Measurements from ENCODE around the gene RRAGB.
A peak's percentile ranks its signal among the peaks of the same experiment; 100 is the strongest.
"Not testable (repeated sequence)": the region's sequence is repeated elsewhere in the genome, so short reads cannot be mapped to it uniquely, and the experiment has no call there.

The RRAGB gene

DNA sequence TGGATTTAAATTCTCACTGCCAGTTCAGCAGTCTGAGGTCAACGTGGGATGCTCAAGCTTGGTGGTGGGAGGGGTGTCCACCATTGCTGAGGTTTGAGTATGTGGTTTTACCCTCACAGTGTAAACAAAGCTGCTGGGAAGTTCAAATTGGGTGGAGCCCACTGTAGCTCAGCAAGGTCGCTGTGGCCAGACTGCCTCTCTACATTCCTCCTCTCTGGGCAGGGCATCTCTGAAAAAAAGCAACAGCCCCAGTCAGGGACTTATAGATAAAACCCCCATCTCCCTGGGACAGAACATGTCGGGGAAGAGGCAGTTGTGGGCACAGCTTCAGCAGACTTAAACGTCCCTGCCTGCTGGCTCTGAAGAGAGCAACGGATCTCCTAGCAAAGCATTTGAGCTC, 14.9 kb upstream of the RRAGB start:
- no peak for DNase-seq
- TF ChIP-seq CTCF (IDR thresholded peaks at IDR 0.05), result no peak
- intact Hi-C loops (cut with DNase I; ENCODE audit: low total_unique reads), result no loop called here
- H3K36me3 ChIP-seq, result no peaks in the 10 kb centered on the region
- H3K27me3 ChIP-seq, result no peaks in the 10 kb centered on the region
- H3K4me1 ChIP-seq, result no peaks in the 10 kb centered on the region
- H3K27ac ChIP-seq, result no peak overlapping the region
- peaks cover 0 to 8% (median 0%) of the 10 kb centered on the region in 3 donors for H3K9me3 ChIP-seq
- H3K4me3 ChIP-seq, result no peak overlapping the region

GRCh38 chrX:55703436-55703835, 14.1 kb upstream of the RRAGB start:
- intact Hi-C loops (cut with DNase I; ENCODE audit: low total_unique reads); H3K36me3 ChIP-seq; DNase-seq: not testable (repeated sequence)

DNA sequence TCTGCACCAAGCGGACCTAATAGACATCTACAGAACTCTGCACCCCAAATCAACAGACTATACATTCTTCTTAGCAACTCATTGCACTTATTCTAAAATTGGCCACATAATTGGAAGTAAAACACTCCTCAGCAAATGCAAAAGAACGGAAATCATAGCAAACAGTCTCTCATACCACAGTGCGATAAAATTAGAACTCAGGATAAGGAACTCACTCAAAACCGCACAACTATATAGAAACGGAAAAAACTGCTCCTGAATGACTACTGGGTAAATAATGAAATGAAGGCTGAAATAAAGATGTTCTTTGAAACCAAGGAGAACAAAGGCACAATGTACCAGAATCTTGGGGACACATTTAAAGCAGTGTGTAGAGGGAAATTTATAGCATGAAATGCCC, 12.5 kb upstream of the RRAGB start:
- H3K36me3 ChIP-seq; H3K4me3 ChIP-seq; H3K9me3 ChIP-seq; H3K27me3 ChIP-seq; H3K4me1 ChIP-seq; intact Hi-C loops (cut with DNase I; ENCODE audit: low total_unique reads); DNase-seq; H3K27ac ChIP-seq: not testable (repeated sequence)

More at GRCh38 chrX:55703436-55703835, 14.1 kb upstream of the RRAGB start:
- not testable (repeated sequence) for H3K4me1 ChIP-seq, H3K27ac ChIP-seq, H3K9me3 ChIP-seq, H3K4me3 ChIP-seq, H3K27me3 ChIP-seq

DNA sequence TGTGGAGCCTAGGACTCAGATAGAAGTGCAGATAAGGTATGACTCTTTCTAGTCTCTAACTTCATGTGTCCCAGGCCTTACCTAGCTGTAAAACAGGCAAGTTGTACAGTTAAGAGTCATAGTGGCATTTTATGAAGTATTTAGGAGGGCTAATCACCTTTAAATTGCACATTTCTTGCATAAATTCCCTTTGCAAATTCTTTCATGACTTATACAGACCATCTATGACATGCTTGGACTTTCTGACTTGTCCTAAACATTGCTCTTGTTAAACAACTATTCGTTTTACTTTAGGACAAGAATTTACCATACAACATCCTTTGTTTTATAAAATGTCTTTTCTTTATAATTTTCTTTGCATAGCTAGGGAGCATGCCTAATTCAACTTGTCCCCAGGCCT, 7.8 kb upstream of the RRAGB start:
- Histone ChIP-seq H3K4me1 (peaks cover 0 to 14% (median 0%) of the 10 kb centered on the region in 4 donors), H3K27me3 (no peaks in the 10 kb centered on the region), H3K9me3 (no peaks in the 10 kb centered on the region), H3K36me3 (no peaks in the 10 kb centered on the region), H3K27ac (no peak overlapping the region), H3K4me3 (no peak overlapping the region)
- intact Hi-C loops (cut with DNase I; ENCODE audit: low total_unique reads), result loop anchor here (10.0 kb wide), 1 partner anchor 545 kb away; no protein-coding TSS in a partner anchor
- TF ChIP-seq CTCF (IDR thresholded peaks at IDR 0.05), result no peak
- no peak for DNase-seq

DNA sequence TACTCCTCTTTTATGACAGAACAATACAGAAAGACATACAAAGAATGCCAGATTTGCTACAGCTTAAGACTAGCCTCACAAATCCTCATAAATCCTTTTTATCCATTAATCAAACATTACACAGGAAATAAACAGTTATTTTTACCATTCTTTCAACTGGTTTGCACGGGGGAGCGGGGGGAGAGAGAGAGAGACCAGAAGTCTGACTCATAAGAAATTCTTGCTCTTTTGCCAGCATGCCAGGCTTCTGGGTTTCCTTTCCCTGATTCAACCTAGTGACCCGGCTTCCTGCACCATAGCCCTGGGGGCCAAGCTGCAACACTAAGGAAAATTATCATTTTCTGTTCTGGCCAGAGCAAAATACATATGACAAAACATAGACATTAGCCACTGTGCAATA, 6.8 kb upstream of the RRAGB start:
- no peak for TF ChIP-seq CTCF (IDR thresholded peaks at IDR 0.05)
- H3K27ac ChIP-seq, result peak overlapping the region; percentile 44 to 60
- H3K4me3 ChIP-seq, result no peak overlapping the region
- intact Hi-C loops (cut with DNase I; ENCODE audit: low total_unique reads), result loop anchor here (10.0 kb wide), 1 partner anchor 546 kb away; no protein-coding TSS in a partner anchor
- no peaks in the 10 kb centered on the region for H3K27me3 ChIP-seq
- H3K4me1 ChIP-seq, result peaks cover 0 to 14% (median 0%) of the 10 kb centered on the region in 4 donors
- H3K36me3 ChIP-seq, result no peaks in the 10 kb centered on the region
- H3K9me3 ChIP-seq, result no peaks in the 10 kb centered on the region
- DNase-seq, result peak in 1 of 2 donors; percentile 22

GRCh38 chrX:55713631-55714030, 3.9 kb upstream of the RRAGB start:
- Histone ChIP-seq H3K27me3 (no peaks in the 10 kb centered on the region), H3K27ac (no peak overlapping the region), H3K4me3 (no peak overlapping the region), H3K9me3 (no peaks in the 10 kb centered on the region), H3K4me1 (peaks cover 0 to 16% (median 0%) of the 10 kb centered on the region in 4 donors), H3K36me3 (no peaks in the 10 kb centered on the region)
- no peak for TF ChIP-seq CTCF (IDR thresholded peaks at IDR 0.05)
- intact Hi-C loops (cut with DNase I; ENCODE audit: low total_unique reads), result loop anchor here (10.0 kb wide), 1 partner anchor 549 kb away; no protein-coding TSS in a partner anchor
- DNase-seq, result no peak

GRCh38 chrX:55714161-55714560, 3.4 kb upstream of the RRAGB start:
- peaks cover 0 to 21% (median 0%) of the 10 kb centered on the region in 4 donors for H3K4me1 ChIP-seq
- H3K4me3 ChIP-seq, result no peak overlapping the region
- intact Hi-C loops (cut with DNase I; ENCODE audit: low total_unique reads), result loop anchor here (10.0 kb wide), 1 partner anchor 549 kb away; no protein-coding TSS in a partner anchor
- no peaks in the 10 kb centered on the region for H3K27me3 ChIP-seq
- no peak overlapping the region for H3K27ac ChIP-seq
- H3K9me3 ChIP-seq, result no peaks in the 10 kb centered on the region
- no peak for DNase-seq
- no peak for TF ChIP-seq CTCF (IDR thresholded peaks at IDR 0.05)
- H3K36me3 ChIP-seq, result no peaks in the 10 kb centered on the region

All from tibial artery (tissue), 4 donors.